GM19372 (cell line): Measurements from ENCODE around the gene FERMT2.

ENCODE experiments used
- ATAC-seq: cut with Tn5 transposase; IDR thresholded peaks from one replicate; pipeline ENCODE4 v1.9.1; 2021; ENCODE audit warnings: mild to moderate bottlenecking, low read depth, moderate library complexity; ENCODE audit not compliant: unreplicated experiment

FERMT2 gene

GRCh38 chr14:52950898-52951680, at the start of gene FERMT2:
TSS of gene FERMT2 (minus strand) at chr14:52951050. CDS start at chr14:52950568, 482 bp downstream.
- no peak for ATAC-seq

- no peak for ATAC-seq
Observed at GRCh38 chr14:52998376-52999015, 47.6 kb upstream of the FERMT2 start.

- no peak for ATAC-seq
Observed at GRCh38 chr14:52996493-52996892, 45.6 kb upstream of the FERMT2 start.

GRCh38 chr14:52995998-52996397, 45.1 kb upstream of the FERMT2 start:
- no peak for ATAC-seq

- ATAC-seq: no peak
Observed at GRCh38 chr14:52992236-52992870, 41.5 kb upstream of the FERMT2 start.

GRCh38 chr14:52988139-52988538, 37.3 kb upstream of the FERMT2 start:
- ATAC-seq: no peak

- ATAC-seq: no peak
Observed at GRCh38 chr14:52987514-52987913, 36.7 kb upstream of the FERMT2 start.

- ATAC-seq: no peak
Observed at GRCh38 chr14:52987042-52987441, 36.2 kb upstream of the FERMT2 start.

- ATAC-seq: no peak
Observed at GRCh38 chr14:52977798-52978197, 26.9 kb upstream of the FERMT2 start.

- no peak for ATAC-seq
Observed at GRCh38 chr14:52974406-52974805, 23.6 kb upstream of the FERMT2 start.

GRCh38 chr14:52961060-52961639, 10.3 kb upstream of the FERMT2 start:
- ATAC-seq: no peak

GRCh38 chr14:52960627-52961026, 9.8 kb upstream of the FERMT2 start:
- no peak for ATAC-seq

- ATAC-seq: no peak
Observed at GRCh38 chr14:52954346-52955214, 3.7 kb upstream of the FERMT2 start.

- no peak for ATAC-seq
Observed at GRCh38 chr14:52951681-52952554, 1.1 kb upstream of the FERMT2 start.

GRCh38 chr14:52950410-52950897, 396 bp downstream of the FERMT2 start:
- ATAC-seq: no peak

GRCh38 chr14:52949711-52950409, 990 bp downstream of the FERMT2 start:
- no peak for ATAC-seq

- ATAC-seq: no peak
Observed at GRCh38 chr14:52949249-52949648, 1.6 kb downstream of the FERMT2 start.

GRCh38 chr14:52948836-52949235, 2.0 kb downstream of the FERMT2 start:
- ATAC-seq: no peak

GRCh38 chr14:52948039-52948438, 2.8 kb downstream of the FERMT2 start:
- ATAC-seq: no peak
